K562 (cell line): Measurements from ENCODE around the gene MAP3K12. TPM values are rescaled to one million over a fixed set of nuclear protein-coding genes. Genes with fewer than 3 reads are reported as not detected.

Source experiments
- BMI1 ChIP-seq: fragments of 150-350 bp; IDR thresholded peaks from 2 replicates; pipeline ENCODE4 v1.6.1; 2014; ENCODE audit warnings: low read length
- CEBPZ ChIP-seq: fragments of 150-350 bp; IDR thresholded peaks from 2 replicates; pipeline ENCODE4 v1.6.1; 2014; ENCODE audit warnings: low read depth, mild to moderate bottlenecking, low read length, borderline replicate concordance
- ESRRB ChIP-seq: fragments of 250-450 bp; sonication (Bioruptor Pico); IDR thresholded peaks from 2 replicates; pipeline ENCODE4 v1.5.0; 2020; ENCODE audit warnings: mild to moderate bottlenecking, moderate library complexity, borderline replicate concordance
- KDM2B ChIP-seq: fragments of 250-450 bp; sonication (Bioruptor Pico); IDR thresholded peaks from 2 replicates; pipeline ENCODE4 v1.8.0; 2021; ENCODE audit warnings: mild to moderate bottlenecking, moderate library complexity
- MYC ChIP-seq, 2 experiments: fragments of 250-450 bp in 1 of 2; sonication (Bioruptor Pico) in 1 of 2; IDR thresholded peaks; 2 replicates each; pipeline versions ENCODE4 v1.5.1 to v1.6.1; 2012 to 2021; ENCODE audit warnings: low read depth in 2 of 2, borderline replicate concordance in 1 of 2, improper control_type of control experiment in 1 of 2, low read length in 1 of 2, mild to moderate bottlenecking in 1 of 2, moderate library complexity in 1 of 2
- NCOA6 ChIP-seq: fragments of 450-650 bp; IDR thresholded peaks from 2 replicates; pipeline ENCODE4 v1.6.1; 2017; ENCODE audit warnings: mild to moderate bottlenecking
- RCOR1 ChIP-seq, 2 experiments: IDR thresholded peaks; 2 replicates each; pipeline ENCODE4 v1.6.1; 2012; ENCODE audit warnings: low read depth in 2 of 2, low read length in 2 of 2, borderline replicate concordance in 1 of 2, improper control_type of control experiment in 1 of 2
- RNF219 ChIP-seq: fragments of 250-450 bp; sonication (Bioruptor Pico); IDR thresholded peaks from 2 replicates; pipeline ENCODE4 v1.5.0; 2022; ENCODE audit warnings: mild to moderate bottlenecking
- ZNF140 ChIP-seq: fragments of 250-450 bp; sonication (Bioruptor Pico); IDR thresholded peaks from 2 replicates; pipeline ENCODE4 v1.8.0; 2021; ENCODE audit warnings: moderate library complexity, mild to moderate bottlenecking, inconsistent platforms
- ZNF217 ChIP-seq: sonication (generic); formaldehyde crosslinking; IDR thresholded peaks from 2 replicates; pipeline ENCODE4 v1.8.0; 2022; ENCODE audit warnings: mild to moderate bottlenecking, missing genetic modification reagents
- ZNF277 ChIP-seq: fragments of 250-450 bp; sonication (Bioruptor Pico); IDR thresholded peaks from 2 replicates; pipeline ENCODE4 v1.8.0; 2022; ENCODE audit warnings: inconsistent platforms, mild to moderate bottlenecking, moderate library complexity, borderline replicate concordance
- ZNF347 ChIP-seq: fragments of 450-650 bp; formaldehyde crosslinking; IDR thresholded peaks from 2 replicates; pipeline ENCODE4 v1.4.0; 2020; ENCODE audit warnings: low read depth, mild to moderate bottlenecking, moderate library complexity
- polyA plus RNA-seq, 8 experiments: library from polyadenylated mRNA; depleted of rRNA in 4 of 8; stranded (reverse) in 5 of 8; unstranded in 3 of 8; fragments of >200 nt; fragmentation: Nextera tagmentation in 2 of 8; fragmentation: Illumina TruSeq in 1 of 8; extraction: Ambion mirVana in 2 of 8; extraction: Trizol in 1 of 8; gene quantifications; 2 replicates each; pipeline versions ENCODE4 v1.2.1 to v1.2.3, GENCODE V29; 2011 to 2014; ENCODE audit warnings: inconsistent platforms in 1 of 8, missing spikeins in 1 of 8
- total RNA-seq, 7 experiments: library from RNA; depleted of rRNA in 6 of 7; stranded (reverse); fragments of >200 nt in 6 of 7; fragmentation: Illumina TruSeq in 2 of 7; extraction: Trizol in 2 of 7; gene quantifications; 2 replicates each; pipeline versions ENCODE4 v1.2.1 to v1.2.3, GENCODE V29; 2011 to 2021; ENCODE audit warnings: low replicate concordance in 1 of 7
- TF ChIP-seq, protein P1 (sequence below): fragments of 250-450 bp; sonication (Bioruptor Pico); IDR thresholded peaks from 2 replicates; pipeline ENCODE4 v1.5.0; 2020; ENCODE audit warnings: mild to moderate bottlenecking, borderline replicate concordance
- TF ChIP-seq, protein P2 (sequence below): sonication (generic); formaldehyde crosslinking; IDR thresholded peaks from 2 replicates; pipeline ENCODE4 v1.8.0; 2022; ENCODE audit warnings: missing genetic modification reagents, mild to moderate bottlenecking, borderline replicate concordance

The MAP3K12 gene
- total and polyA plus RNA-seq, 9 of the 15 experiments (the other 6 are each of a cell fraction or from before 2014, with no cell fraction given) = 0.10 to 2.4 (median 1.6) TPM

- peak; percentile 39; the same call in 1 of the 2 replicates for TF ChIP-seq MYC (IDR thresholded peaks at IDR 0.05; ENCODE audit: low read depth, low read length)
- no peak for TF ChIP-seq MYC (CRISPR knock-in tag; IDR thresholded peaks at IDR 0.05; ENCODE audit: borderline replicate concordance, low read depth)
- TF ChIP-seq CEBPZ = no peak
- TF ChIP-seq RNF219 (CRISPR knock-in tag) = no peak
- no peak for TF ChIP-seq ESRRB (CRISPR knock-in tag)
- no peak for TF ChIP-seq ZNF277
- TF ChIP-seq, protein P1, sequence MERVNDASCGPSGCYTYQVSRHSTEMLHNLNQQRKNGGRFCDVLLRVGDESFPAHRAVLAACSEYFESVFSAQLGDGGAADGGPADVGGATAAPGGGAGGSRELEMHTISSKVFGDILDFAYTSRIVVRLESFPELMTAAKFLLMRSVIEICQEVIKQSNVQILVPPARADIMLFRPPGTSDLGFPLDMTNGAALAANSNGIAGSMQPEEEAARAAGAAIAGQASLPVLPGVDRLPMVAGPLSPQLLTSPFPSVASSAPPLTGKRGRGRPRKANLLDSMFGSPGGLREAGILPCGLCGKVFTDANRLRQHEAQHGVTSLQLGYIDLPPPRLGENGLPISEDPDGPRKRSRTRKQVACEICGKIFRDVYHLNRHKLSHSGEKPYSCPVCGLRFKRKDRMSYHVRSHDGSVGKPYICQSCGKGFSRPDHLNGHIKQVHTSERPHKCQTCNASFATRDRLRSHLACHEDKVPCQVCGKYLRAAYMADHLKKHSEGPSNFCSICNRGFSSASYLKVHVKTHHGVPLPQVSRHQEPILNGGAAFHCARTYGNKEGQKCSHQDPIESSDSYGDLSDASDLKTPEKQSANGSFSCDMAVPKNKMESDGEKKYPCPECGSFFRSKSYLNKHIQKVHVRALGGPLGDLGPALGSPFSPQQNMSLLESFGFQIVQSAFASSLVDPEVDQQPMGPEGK (CRISPR knock-in tag) = no peak
- TF ChIP-seq, protein P2, sequence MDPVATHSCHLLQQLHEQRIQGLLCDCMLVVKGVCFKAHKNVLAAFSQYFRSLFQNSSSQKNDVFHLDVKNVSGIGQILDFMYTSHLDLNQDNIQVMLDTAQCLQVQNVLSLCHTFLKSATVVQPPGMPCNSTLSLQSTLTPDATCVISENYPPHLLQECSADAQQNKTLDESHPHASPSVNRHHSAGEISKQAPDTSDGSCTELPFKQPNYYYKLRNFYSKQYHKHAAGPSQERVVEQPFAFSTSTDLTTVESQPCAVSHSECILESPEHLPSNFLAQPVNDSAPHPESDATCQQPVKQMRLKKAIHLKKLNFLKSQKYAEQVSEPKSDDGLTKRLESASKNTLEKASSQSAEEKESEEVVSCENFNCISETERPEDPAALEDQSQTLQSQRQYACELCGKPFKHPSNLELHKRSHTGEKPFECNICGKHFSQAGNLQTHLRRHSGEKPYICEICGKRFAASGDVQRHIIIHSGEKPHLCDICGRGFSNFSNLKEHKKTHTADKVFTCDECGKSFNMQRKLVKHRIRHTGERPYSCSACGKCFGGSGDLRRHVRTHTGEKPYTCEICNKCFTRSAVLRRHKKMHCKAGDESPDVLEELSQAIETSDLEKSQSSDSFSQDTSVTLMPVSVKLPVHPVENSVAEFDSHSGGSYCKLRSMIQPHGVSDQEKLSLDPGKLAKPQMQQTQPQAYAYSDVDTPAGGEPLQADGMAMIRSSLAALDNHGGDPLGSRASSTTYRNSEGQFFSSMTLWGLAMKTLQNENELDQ = no peak
- TF ChIP-seq RCOR1 (IDR thresholded peaks at IDR 0.05; ENCODE audit: borderline replicate concordance in 1 of 2, low read depth in 2 of 2, low read length in 2 of 2) = 0 out of 4 replicates have a peak, but pooled peaks of 1 of the 2 experiments have one; percentile 47
- TF ChIP-seq KDM2B (CRISPR knock-in tag) = no peak
- TF ChIP-seq ZNF347 (CRISPR knock-in tag) = no peak
- TF ChIP-seq NCOA6 = no peak
- no peak for TF ChIP-seq BMI1
- TF ChIP-seq ZNF140 (CRISPR knock-in tag) = no peak
- TF ChIP-seq ZNF217 (CRISPR knock-in tag) = no peak
Observed at GRCh38 chr12:53508534-53509170, 9.4 kb upstream of the MAP3K12 start (continued).
